ENCODE data around the gene NADSYN1.

The NADSYN1 gene

GRCh38 chr11:71481101-71481960 is 28.3 kb downstream of the NADSYN1 start:
- H3K9ac ChIP-seq (ENCODE audit: low read length), result no peak overlapping the region
- H3F3A ChIP-seq (ENCODE audit: insufficient read depth, low read length), result no peaks in the 10 kb centered on the region
- TF ChIP-seq EZH2 (optimal IDR thresholded peaks at IDR 0.05; ENCODE audit: low read depth, low read length) (no peak), EZH2phosphoT487 (IDR thresholded peaks at IDR 0.05; ENCODE audit: low read length) (no peak), CTCF (IDR thresholded peaks at IDR 0.05; ENCODE audit: low read length) (no peak)
- DNase-seq, result no peak
- no peak overlapping the region for H3K27ac ChIP-seq (ENCODE audit: low read length)
- H3K4me1 ChIP-seq (ENCODE audit: low read length), result no peaks in the 10 kb centered on the region
- H3K9me3 ChIP-seq (replicated peaks; ENCODE audit: insufficient read depth, low read length), result no peaks in the 10 kb centered on the region
- H3K9me2 ChIP-seq (replicated peaks; ENCODE audit: insufficient read depth, low read length), result no peaks in the 10 kb centered on the region
- no peaks in the 10 kb centered on the region for H3K36me3 ChIP-seq (replicated peaks; ENCODE audit: insufficient read depth, low read length)
- H3K4me2 ChIP-seq (ENCODE audit: low read depth, low read length), result no peak overlapping the region
- H4K20me1 ChIP-seq (ENCODE audit: insufficient read depth, low read length), result no peaks in the 10 kb centered on the region
- no peaks in the 10 kb centered on the region for H3K79me2 ChIP-seq (ENCODE audit: low read length)
- no peak overlapping the region for H3K4me3 ChIP-seq (ENCODE audit: low read length)
- no peaks in the 10 kb centered on the region for H3K27me3 ChIP-seq (replicated peaks; ENCODE audit: insufficient read depth, low read length)
- no peak overlapping the region for H2AFZ ChIP-seq (ENCODE audit: low read length)

GRCh38 chr11:71482216-71482615 is 29.2 kb downstream of the NADSYN1 start:
- no peaks in the 10 kb centered on the region for H3K27me3 ChIP-seq (replicated peaks; ENCODE audit: insufficient read depth, low read length)
- no peaks in the 10 kb centered on the region for H3F3A ChIP-seq (ENCODE audit: insufficient read depth, low read length)
- H3K9me2 ChIP-seq (replicated peaks; ENCODE audit: insufficient read depth, low read length), result no peaks in the 10 kb centered on the region
- H2AFZ ChIP-seq (ENCODE audit: low read length), result no peak overlapping the region
- H3K4me1 ChIP-seq (ENCODE audit: low read length), result no peaks in the 10 kb centered on the region
- H3K36me3 ChIP-seq (replicated peaks; ENCODE audit: insufficient read depth, low read length), result no peaks in the 10 kb centered on the region
- no peaks in the 10 kb centered on the region for H4K20me1 ChIP-seq (ENCODE audit: insufficient read depth, low read length)
- H3K9me3 ChIP-seq (replicated peaks; ENCODE audit: insufficient read depth, low read length), result no peaks in the 10 kb centered on the region
- H3K4me2 ChIP-seq (ENCODE audit: low read depth, low read length), result no peak overlapping the region
- no peak for TF ChIP-seq CTCF (IDR thresholded peaks at IDR 0.05; ENCODE audit: low read length)
- TF ChIP-seq EZH2 (optimal IDR thresholded peaks at IDR 0.05; ENCODE audit: low read depth, low read length), result no peak
- no peak for TF ChIP-seq EZH2phosphoT487 (IDR thresholded peaks at IDR 0.05; ENCODE audit: low read length)
- no peak overlapping the region for H3K27ac ChIP-seq (ENCODE audit: low read length)
- no peak for DNase-seq
- H3K79me2 ChIP-seq (ENCODE audit: low read length), result no peaks in the 10 kb centered on the region
- H3K4me3 ChIP-seq (ENCODE audit: low read length), result no peak overlapping the region
- no peak overlapping the region for H3K9ac ChIP-seq (ENCODE audit: low read length)

GRCh38 chr11:71482746-71483364 is 29.9 kb downstream of the NADSYN1 start:
- Histone ChIP-seq H3F3A (ENCODE audit: insufficient read depth, low read length) (no peaks in the 10 kb centered on the region), H3K27ac (ENCODE audit: low read length) (no peak overlapping the region), H3K9ac (ENCODE audit: low read length) (no peak overlapping the region), H3K4me2 (ENCODE audit: low read depth, low read length) (no peak overlapping the region), H3K4me1 (ENCODE audit: low read length) (no peaks in the 10 kb centered on the region), H2AFZ (ENCODE audit: low read length) (no peak overlapping the region), H3K9me2 (replicated peaks; ENCODE audit: insufficient read depth, low read length) (no peaks in the 10 kb centered on the region), H3K27me3 (replicated peaks; ENCODE audit: insufficient read depth, low read length) (no peaks in the 10 kb centered on the region), H3K4me3 (ENCODE audit: low read length) (no peak overlapping the region), H3K36me3 (replicated peaks; ENCODE audit: insufficient read depth, low read length) (no peaks in the 10 kb centered on the region), H3K9me3 (replicated peaks; ENCODE audit: insufficient read depth, low read length) (no peaks in the 10 kb centered on the region), H4K20me1 (ENCODE audit: insufficient read depth, low read length) (no peaks in the 10 kb centered on the region), H3K79me2 (ENCODE audit: low read length) (no peaks in the 10 kb centered on the region)
- no peak for DNase-seq
- TF ChIP-seq CTCF (IDR thresholded peaks at IDR 0.05; ENCODE audit: low read length) (no peak), EZH2phosphoT487 (IDR thresholded peaks at IDR 0.05; ENCODE audit: low read length) (no peak), EZH2 (optimal IDR thresholded peaks at IDR 0.05; ENCODE audit: low read depth, low read length) (no peak)
